CD4-positive, alpha-beta T cell treated with Interferon alpha-2 for 1 hour (primary cell): ENCODE measurements around the gene HES6.
"Not testable (repeated sequence)": the region's sequence is repeated elsewhere in the genome, so short reads cannot be mapped to it uniquely, and the experiment has no call there.

Experiments
- DNase-seq, 2 donors: peaks; one replicate each; pipeline ENCODE4 v3.0.0-alpha.2; 2020 to 2022

The HES6 gene

DNA sequence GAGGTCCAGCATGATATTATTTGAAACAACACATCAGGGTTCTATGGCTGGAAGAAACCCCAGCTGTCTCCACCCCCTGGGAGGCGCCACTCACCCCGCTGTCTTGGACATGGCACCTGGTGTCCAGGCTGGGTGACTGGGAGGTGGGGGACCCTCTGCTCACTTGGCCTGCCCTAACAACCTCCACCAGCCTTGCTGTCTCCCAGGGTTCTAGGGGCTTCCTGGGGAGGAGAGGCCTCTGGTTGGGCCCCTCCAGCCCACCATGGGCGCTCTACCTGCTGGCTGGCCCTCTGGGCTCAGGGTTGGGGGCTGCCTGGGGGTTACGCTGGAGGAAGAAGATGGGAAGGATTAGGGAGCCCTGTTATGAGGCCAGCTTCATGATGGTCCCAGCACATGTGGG is 32.3 kb upstream of the HES6 start:
- no peak for DNase-seq

DNA sequence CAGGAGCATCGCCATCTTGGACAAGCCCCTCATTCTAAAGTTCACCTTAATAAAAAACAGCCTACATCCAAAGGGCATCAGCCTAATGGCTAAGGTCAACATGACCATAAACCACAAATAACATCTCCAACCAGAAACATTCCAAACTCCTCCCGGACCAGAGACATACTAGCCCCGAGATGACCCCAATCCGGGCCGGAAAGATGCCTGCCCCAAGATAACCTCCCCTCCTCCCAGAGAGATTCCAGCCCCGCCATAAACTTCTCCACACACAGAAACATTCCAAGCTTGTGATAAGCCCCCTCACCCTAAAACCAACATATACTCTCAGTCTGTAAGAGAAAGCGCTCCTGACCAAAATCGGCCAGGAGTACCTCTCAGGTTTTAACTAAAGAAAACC is 31.8 kb upstream of the HES6 start:
- DNase-seq, result not testable (repeated sequence)

DNA sequence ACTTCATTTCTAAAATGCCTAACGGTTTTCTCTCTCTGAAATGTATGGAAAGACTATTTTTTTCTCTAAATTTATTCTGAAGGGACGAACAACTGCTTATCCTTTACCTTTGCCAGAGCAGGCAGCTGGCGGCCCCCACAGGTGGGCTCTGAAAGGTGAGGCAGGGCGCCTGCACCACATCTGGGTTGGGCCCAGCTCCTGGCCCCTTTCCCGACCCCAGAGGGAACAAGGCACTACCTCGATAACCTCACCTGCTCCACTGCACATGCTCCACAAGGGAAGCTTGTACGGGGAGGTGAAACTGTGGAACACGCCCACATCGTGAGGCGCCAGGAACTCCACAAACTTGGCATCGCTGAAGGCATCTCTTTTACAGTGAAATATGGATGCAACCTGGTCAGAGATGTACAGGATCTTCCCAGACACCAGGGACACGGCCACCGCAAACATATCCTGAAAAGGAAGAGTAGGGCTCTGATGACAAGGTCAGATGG is 31.3 kb upstream of the HES6 start:
- no peak for DNase-seq

DNA sequence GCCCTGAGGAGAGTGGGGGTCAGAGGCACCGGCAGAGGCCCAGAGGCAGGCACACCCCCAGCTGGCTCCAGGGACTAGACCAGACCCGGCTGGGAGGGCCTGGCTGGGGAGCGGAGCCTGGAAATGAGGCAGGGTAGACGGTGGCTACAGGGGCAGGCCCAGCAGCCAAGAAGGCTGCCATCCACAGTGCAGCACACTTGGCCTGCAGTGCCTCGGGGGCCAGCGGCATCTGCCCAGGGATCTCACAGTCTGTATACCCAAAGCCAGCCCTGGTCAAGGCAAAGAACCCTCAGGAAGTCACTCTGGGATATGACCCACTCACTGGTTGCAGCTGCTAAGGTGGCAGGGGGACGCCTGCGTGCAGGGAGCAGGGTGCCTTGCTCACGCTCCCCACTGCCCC is 30.8 kb upstream of the HES6 start:
- no peak for DNase-seq

DNA sequence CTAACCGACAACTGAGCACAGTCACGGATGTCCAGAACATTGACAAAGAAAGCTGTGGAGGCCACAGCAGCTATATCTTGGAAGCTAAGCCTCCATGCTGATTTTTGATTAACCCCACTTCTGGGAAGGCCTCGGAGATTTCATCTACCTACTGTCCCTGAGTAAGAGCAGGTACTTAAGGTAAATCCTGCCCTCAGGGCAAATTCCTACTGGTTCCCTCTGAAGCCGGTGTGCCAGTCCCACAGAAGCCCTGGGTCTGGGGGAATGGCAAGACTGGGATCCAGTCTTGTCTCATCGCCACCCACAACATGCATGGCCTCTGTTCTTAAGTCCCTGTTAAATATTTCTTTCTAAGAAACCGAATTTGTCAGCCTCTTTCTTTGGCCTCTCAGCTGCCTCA is 29.9 kb upstream of the HES6 start:
- no peak for DNase-seq

DNA sequence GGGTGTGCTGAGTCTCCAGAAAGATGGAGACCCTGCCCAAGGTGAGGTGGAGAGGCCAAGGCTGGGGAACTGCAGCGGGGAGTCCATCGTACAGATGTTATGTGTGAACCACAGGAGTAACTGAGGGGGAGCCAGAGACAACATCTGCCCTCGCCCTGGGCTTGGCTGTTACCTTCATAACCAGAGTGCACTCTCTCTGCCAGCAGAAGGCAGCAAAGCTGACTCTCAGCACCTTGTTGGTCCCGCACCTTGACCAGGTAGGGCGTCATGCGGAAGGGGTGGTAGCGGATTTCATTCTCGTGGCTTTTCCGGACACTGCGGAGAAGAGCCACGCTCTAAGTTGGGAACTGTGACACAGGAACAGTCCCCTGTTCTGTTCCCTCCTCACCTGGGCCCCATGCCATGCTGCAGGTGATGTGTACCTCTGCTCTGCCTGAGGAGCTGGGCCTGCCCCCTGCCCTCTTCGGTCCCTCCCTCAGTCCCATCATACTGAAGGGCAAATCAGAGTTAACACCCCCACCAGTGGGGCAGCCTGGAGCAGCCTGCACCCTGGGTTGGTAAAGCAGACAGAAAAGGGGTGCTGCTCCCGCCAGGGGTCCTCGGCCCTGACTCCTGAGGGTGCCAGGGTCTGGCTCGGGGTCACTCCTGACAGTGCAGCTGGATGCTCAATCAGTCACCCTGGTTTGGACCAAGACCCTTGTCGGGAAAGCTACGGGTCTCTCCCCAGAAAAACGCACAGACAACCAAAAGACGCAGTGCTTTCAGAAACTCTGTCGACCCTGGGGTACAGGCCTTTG is 28.2 kb upstream of the HES6 start:
- no peak for DNase-seq

DNA sequence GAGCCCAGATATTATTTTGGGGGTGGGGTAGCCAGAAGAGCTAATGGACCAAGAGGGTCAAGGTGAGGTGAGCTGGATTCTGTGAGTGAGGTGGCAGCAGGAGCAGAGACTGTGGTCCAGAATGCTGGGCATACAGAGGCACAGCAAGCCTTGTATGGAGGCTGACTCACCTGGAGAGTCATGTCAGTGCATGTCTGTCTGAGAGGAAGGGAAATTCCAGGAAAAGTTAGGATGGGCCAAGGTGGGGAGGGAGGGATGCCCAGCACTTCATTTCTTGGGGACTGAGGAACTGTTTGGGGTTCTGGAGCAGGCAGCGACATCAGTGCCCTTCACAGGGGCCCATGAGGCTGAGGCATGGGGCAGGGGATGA is 27.5 kb upstream of the HES6 start:
- no peak for DNase-seq

DNA sequence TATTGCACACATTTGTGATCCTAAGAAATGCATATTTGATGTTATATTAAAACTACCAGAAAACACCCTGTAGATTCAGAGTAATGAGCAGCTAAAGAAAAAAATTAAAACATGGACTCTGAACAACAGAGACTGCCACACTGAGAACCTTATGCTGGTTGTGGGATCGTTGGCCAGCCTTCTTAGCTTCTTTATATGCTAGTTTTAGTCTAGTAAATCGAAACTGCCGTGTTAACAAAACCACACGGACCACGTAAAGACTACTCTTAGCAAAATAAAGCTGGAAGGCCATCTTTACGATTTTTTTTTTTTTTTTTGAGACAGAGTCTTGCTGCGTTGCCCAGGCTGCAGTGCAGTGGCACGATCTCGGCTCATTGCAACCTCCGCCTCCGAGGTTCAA is 25.8 kb upstream of the HES6 start:
- DNase-seq, result no peak

DNA sequence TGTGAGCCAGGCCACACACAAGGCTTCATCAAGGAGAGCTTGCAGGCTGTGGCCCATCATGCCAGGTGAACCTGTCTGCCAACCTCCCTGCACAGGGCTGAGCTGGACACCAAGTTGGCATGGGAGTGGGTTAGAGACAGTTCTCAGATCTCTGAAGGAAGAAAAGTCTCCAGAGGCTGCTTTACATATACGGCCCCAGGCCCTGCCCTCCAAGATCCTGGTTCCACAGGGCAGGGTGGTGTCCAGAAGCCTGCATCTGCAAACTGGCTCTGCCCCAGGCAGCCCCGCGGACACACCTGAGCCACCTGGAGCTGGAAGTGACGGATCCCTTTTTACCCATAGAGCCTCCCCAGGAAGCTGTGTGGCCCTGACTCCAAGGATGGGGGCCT is 24.2 kb upstream of the HES6 start:
- no peak for DNase-seq

DNA sequence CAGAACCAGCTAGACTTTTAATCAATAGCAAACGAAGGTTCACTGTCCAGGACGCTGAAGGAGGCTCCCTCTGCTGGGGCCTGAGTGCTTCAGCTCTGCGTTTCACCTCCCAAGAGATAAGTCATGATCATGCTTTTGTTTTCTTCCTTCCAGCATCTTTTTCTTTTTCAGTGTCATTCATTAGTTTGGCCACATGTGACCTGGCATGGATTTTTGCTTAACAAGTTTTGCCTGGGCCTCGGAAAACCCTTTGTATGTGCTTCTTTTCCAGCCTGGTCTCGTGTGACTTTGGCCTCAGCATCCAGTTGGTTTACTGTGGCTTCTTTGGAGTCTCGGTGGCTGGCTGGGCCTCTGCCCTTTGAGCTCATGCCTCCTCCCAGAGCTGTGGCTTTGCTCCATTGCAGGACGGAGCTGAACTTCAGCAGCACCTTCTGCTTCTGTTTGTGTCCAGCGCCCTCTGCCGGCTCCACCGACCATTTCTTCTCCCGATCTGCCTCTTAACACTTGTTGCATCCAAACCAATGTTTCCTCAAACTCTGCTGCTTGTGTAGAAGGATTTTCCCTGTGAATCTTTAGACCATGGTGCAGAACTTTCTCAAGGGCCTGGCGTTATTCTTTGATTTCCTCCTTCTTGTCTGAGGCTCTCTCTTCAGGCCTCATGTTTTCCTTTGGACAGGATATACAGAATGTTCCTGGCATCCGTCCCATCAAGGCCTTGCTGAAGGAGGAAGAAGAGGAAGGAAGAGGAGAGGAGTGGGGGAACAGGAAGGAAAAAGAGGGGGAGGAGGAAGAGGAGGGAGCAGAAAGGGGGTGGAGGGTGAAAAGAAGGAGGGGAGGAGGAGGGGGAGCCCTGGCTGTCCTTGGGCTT is 23.6 kb upstream of the HES6 start:
- peak; percentile 76 for DNase-seq

DNA sequence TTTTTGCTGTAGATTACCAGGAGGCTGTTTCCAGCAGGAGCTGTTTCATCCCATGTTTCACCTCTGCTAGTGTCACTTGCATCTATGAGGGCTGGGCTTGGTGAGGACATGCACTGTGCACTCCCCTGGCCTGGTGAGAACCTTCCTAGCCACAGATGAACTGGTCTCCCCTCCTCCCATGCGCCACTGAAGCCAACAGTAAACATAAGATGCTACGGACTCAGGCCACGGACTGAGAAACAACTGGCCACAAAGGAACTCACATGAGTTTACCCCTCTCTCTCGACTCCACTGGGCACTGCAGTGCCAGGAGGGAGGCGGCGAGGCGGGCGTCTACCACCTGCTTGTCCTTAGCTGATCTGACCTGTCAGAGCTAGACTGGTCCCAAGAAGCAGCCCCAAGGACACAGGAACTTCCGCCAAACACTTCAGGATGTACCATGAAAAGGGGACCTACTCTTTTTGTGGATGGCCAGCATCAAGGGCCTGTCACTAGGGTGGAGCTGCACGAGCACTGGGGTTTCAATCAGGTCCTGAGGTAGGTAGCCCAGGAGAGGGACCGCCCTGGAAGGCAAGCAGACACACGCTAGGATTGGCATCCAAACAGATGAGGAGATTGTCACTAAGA is 22.8 kb upstream of the HES6 start:
- no peak for DNase-seq

DNA sequence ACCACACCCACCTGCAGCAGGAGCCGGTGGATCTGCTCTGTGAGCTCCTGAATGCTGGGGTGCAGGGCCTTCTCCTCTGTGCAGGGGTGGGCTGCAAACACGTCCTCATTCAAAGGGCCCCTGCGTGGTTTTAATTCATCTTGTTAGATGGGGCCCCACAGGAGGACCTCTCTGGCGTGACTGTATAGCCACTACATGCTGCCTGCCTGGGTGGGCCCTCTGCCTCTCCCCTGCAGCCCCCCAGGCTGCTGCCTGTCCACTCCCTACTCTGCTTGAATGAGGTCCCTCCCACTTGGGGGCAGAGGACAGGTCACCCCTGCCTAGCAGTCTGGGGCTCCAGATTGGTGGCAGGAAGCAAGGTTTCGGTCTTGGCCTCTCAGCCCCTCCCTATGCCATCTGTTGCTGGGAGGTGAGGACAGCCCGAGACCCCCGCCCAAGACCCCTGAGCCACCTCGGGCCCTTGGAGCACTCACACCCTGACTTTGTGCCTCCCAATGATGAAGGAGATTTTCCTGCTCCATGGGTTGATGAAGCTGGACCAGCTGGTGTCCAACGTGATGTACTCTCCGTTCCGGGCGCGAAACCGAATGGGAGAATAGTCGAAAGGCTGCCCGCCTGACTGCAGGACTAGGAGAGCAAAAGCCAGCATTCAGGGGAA is 22.0 kb upstream of the HES6 start:
- DNase-seq, result no peak

DNA sequence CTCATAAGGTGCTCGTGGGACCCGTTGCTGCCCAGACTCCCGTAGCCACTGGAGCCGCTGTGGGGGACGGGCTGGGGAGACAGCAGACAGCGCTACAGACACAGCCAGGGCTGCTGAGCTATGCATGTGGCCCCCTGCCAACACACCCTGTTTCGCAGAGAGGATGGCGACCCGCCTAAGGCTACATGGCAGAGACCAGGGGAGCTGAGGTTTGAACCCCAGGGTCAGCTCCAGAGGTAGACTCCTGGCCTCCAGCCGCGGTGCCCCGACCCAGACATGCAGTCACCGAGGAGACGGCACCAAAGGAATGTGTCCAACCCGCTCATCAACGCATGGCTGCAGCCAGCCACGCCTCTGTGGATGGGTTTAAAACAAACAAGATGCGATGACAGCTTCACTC is 21.0 kb upstream of the HES6 start:
- DNase-seq, result no peak

DNA sequence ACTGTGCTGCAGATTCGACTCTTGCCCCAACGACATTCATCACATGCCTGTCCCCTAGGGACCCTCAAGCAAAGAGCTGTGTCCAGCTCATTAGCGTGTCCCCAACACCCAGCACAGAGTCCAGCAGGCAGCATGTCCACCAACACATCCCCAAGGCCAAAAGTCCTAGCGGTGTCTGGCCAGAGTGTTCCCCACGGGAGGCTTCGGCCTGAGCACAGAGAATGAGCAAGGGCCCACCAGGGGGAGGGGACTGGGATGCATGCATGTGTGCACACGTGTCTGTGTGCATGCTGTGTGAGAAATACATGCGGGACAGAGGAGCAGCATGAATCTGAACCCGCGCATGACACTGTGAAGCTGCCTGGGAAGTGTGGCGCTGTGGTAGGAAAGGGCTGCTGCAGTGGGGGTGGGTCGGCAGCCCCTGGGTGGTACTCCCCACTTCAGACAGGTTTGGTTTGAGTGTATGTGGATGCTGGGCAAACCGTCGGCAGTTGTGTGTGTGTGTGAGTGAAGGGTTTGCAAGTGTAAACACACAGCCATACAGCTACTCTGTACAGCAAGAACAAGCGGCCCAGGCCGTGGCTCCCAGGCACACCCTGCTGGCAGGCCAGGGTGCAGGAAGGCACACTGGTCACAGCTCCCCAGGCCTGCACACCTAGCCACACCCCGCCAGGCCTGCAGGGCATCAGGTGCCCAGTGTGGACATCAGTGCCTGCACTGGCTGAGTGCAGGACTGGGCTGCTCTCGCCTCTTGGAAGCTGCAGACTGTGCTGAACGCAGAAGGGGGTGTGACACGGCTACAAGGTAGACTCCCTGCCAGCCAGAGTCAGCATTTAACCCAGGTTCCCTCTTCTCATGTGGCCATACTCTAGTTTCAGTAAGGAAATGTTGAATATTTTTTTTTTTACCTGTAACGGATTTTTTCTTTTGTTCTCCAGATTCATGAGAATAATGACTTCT is 19.5 kb upstream of the HES6 start:
- DNase-seq, result no peak

DNA sequence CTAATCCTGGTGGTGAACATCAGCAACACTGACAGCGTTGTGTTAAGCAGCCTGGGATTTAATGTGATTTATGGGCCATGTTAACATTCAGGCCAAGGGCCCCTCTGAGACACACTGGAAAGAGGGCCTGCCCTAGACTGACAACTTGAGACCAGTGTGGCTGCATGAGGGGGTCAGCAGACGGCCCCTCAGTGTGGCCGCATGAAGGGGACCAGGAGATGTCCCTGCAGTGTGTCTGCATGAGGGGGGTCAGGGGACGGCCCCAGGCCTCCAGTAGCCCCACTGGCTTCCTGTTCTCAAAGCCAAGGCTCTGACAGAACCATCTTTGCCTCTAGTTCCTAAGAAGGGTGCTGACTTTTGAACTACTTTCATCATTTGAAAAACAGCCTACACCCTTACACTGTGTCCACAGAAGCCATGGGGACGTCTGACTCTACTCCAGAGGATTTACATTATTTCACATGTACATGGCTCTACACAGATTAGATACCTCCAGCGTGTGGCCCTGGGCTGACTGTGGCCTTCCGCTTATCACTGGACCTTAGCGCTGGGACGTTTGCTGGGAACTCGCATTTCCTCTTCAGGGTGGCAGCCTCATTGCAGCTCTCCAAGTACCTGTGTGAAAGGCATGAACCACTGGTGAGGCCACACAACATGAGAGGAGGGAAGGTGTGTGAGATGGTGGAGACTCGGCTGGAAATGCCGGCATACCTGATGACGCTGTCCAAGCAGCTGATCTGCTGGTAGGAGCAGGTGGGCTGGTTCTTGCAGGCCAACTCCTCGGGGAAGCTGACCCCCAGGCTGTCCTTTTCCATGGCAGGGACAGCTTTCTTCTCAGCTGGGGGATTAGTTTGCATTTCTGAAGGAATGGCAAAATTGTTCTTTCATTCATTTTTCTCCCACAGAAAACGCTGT is 18.2 kb upstream of the HES6 start:
- DNase-seq, result no peak

DNA sequence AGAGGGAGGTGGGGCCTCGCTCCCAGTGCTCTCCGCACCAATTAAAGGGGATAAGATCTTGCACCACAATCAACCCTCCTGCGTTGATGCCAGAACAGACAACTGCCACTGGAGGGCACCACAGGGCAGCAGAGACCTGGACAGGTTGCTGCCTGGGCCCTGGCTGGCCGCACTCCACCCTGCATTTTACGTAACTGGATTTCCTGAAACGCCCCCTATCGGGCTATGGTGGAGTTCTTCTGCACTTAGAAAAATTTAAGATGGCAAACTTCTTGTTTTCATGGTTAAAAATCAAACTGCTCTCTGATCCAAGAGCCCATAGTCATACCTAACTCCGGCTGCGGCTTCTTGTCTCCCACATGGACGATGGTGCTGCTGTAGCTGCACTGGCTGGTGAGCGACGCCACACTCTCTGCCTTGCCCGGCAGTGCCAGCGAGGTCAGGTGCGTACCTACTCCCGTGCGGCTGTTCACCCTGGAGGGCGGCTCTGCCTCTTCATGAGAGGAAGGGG is 16.8 kb upstream of the HES6 start:
- DNase-seq, result peak; percentile 79 to 83

DNA sequence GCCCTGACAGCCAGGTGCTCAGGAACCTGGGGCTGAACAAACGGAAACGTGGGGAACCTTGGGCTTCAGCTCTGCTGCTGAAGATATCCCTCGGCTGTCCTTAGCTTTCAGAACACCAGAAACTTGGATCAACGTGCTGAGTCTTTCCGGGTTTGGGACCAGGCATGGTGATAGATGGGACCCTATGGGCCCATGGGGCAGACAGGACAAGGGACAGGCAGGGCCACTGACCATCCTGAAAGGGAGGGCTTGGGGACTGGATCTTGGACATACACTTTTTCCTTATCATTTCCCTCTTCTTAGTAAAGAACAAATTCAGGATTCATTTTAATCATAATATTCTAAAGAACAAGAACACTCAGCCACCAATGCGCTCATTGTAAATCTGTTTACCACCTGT is 16.3 kb upstream of the HES6 start:
- DNase-seq, result no peak

DNA sequence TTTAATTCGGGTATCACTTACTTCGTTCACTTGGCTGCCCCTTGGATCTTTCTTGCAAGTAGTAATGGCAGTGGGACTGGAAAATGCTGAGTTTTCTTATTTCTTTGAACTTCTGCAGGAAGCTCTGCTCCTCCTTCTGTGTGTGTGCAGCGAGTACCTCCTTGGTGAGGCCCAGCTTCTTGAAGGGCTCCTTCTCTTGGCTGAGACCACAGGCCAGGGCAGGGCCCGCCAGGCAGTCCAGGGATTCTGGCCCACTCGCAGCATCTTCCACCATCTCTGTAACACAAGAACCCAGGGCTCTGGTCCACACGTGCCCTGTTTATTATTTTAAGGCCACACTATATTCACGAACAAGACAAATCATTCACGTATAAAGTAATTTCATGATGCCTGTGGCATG is 15.8 kb upstream of the HES6 start:
- no peak for DNase-seq

DNA sequence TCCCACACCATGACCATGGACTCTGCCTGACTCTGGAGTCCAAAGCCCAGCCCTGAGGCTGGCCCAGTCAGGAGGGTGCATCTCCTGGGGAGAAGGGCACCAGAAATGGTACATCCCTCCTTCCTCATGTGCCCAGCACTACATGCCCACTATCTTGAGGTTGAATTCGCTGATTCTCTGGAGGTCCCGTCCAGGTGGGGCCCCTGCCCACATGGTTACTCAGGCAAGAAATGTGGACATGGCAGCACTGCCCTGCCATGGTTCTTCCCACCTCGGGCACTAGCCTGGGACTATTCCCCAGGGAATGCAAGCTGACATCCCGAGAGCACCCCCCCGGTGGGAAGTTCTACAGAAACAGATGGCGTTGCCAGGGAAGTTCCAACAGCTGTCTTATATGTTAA is 15.3 kb upstream of the HES6 start:
- DNase-seq, result no peak

DNA sequence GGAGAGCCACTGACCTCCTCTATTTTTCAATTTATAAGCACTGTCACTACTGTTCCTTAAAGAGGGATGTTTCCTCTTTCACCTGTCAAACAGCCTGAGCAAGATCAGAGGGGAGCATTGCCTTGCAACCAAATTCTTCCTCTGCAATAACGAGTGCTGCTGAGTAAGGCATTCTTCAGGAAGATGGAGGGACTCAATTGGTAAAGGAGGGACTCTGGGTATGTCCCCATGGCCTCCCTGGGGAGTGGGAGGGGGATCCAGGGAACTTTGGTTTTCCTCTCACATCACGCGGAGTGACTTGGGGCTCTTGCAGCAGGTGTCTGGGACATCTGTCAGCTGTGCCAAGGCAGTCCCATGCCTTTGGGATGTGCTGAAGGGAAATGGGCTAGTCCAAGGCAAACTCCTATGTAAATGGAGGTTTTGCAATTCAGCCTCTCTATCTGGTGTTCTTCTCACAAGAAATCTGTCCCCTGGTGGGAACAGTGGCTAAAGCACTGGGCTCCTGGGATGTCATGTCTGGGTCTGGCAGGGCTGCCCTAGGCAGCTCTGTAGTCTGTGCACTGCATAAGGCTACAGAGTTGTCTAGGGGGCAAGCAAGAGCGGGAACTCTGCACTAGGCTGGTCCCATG is 14.4 kb upstream of the HES6 start:
- no peak for DNase-seq
